AG04449 (cell line): ENCODE data around the gene ODC1.

Source experiments
- CTCF ChIA-PET: fragments of 350-600 bp; formaldehyde crosslinking; extraction: SDS; loops from one replicate; lab custom pipeline; 2021; ENCODE audit warnings: antibody characterized with exemption; lab: Yijun Ruan, JAX
- POLR2A ChIA-PET: fragments of 400-600, 350-600 bp; formaldehyde crosslinking; extraction: SDS; loops from one replicate; lab custom pipeline; 2020; ENCODE audit warnings: antibody characterized with exemption, inconsistent platforms; lab: Yijun Ruan, JAX
- DNase-seq: peaks from one replicate; pipeline ENCODE4 v3.0.0-alpha.2; 2010; ENCODE audit warnings: low read depth, low spot score
- H3K4me3 ChIP-seq: 2 replicates; pipeline ENCODE4 v1.5.1; 2011; ENCODE audit warnings: low read depth, mild to moderate bottlenecking, control low read depth, low read length
- CTCF ChIP-seq: IDR thresholded peaks from one replicate; pipeline ENCODE4 v1.5.1; 2011; ENCODE audit warnings: mild to moderate bottlenecking, moderate library complexity, low read length, control low read depth, inconsistent platforms; ENCODE audit not compliant: insufficient read depth; ENCODE audit errors: missing control alignments

Gene ODC1

GRCh38 chr2:10415048-10415447 is 33.1 kb downstream of the ODC1 start:
- POLR2A ChIA-PET, result no interaction called here
- CTCF ChIA-PET, result interaction anchor here (1.3 to 12.4 kb wide), 4 partner anchors 7 to 290 kb away, joined by 3 to 156 read pairs (median 23); no protein-coding TSS in a partner anchor
- no peak overlapping the region for H3K4me3 ChIP-seq
- DNase-seq, result no peak
- TF ChIP-seq CTCF, result no peak

GRCh38 chr2:10414591-10414990 is 33.5 kb downstream of the ODC1 start:
- ChIA-PET CTCF (interaction anchor here (1.3 to 12.4 kb wide), 4 partner anchors 6 to 290 kb away, joined by 3 to 156 read pairs (median 23); no protein-coding TSS in a partner anchor), POLR2A (no interaction called here)
- no peak for TF ChIP-seq CTCF
- no peak overlapping the region for H3K4me3 ChIP-seq
- no peak for DNase-seq

GRCh38 chr2:10413991-10414451 is 34.1 kb downstream of the ODC1 start:
- H3K4me3 ChIP-seq, result no peak overlapping the region
- CTCF ChIA-PET, result interaction anchor here (5.9 kb wide), 1 partner anchor 20 kb away, joined by 37 read pairs; no protein-coding TSS in a partner anchor
- no peak for DNase-seq
- TF ChIP-seq CTCF, result no peak
- POLR2A ChIA-PET, result no interaction called here

- POLR2A ChIA-PET, result no interaction called here
- no peak for TF ChIP-seq CTCF
- CTCF ChIA-PET, result interaction anchor here (1.6 kb wide), 1 partner anchor 341 kb away, joined by 3 read pairs; no protein-coding TSS in a partner anchor
- no peak overlapping the region for H3K4me3 ChIP-seq
- no peak for DNase-seq
These were observed 34.6 kb downstream of the ODC1 start for GRCh38 chr2:10413503-10413902.

GRCh38 chr2:10412380-10412779 is 35.7 kb downstream of the ODC1 start:
- DNase-seq, result no peak
- CTCF ChIA-PET, result interaction anchor here (0.9 to 2.2 kb wide), 4 partner anchors 10 to 340 kb away, joined by 3 to 9 read pairs (median 4); no protein-coding TSS in a partner anchor
- no peak for TF ChIP-seq CTCF
- POLR2A ChIA-PET, result no interaction called here
- no peak overlapping the region for H3K4me3 ChIP-seq

- POLR2A ChIA-PET, result no interaction called here
These were observed 36.6 kb downstream of the ODC1 start for GRCh38 chr2:10411557-10411956.

More at GRCh38 chr2:10411557-10411956, 36.6 kb downstream of the ODC1 start:
- H3K4me3 ChIP-seq, result no peak overlapping the region
- CTCF ChIA-PET, result interaction anchor here (0.9 to 8.2 kb wide), 10 partner anchors 9 to 339 kb away, joined by 3 to 162 read pairs (median 34); partner anchors contain the start of gene RRM2
- TF ChIP-seq CTCF, result no peak
- DNase-seq, result no peak
